Melanocyte of skin (primary cell): ENCODE results near the gene NTN4. TPM values are rescaled to one million over a fixed set of nuclear protein-coding genes. Genes with fewer than 3 reads are reported as not detected.

ENCODE experiments used
- small RNA-seq, 2 donors: library from RNA; depleted of rRNA; stranded (forward); fragments of <200 nt; gene quantifications; one replicate each; pipeline ENCODE3, GENCODE V24; 2012
- total RNA-seq, 2 donors: library from RNA; depleted of rRNA; stranded (reverse); fragments of >200 nt; gene quantifications; 2 replicates each; pipeline ENCODE4 v1.2.3, GENCODE V29; 2012

The NTN4 gene
- under 1 TPM; 0.33 to 0.34 TPM for total RNA-seq

DNA sequence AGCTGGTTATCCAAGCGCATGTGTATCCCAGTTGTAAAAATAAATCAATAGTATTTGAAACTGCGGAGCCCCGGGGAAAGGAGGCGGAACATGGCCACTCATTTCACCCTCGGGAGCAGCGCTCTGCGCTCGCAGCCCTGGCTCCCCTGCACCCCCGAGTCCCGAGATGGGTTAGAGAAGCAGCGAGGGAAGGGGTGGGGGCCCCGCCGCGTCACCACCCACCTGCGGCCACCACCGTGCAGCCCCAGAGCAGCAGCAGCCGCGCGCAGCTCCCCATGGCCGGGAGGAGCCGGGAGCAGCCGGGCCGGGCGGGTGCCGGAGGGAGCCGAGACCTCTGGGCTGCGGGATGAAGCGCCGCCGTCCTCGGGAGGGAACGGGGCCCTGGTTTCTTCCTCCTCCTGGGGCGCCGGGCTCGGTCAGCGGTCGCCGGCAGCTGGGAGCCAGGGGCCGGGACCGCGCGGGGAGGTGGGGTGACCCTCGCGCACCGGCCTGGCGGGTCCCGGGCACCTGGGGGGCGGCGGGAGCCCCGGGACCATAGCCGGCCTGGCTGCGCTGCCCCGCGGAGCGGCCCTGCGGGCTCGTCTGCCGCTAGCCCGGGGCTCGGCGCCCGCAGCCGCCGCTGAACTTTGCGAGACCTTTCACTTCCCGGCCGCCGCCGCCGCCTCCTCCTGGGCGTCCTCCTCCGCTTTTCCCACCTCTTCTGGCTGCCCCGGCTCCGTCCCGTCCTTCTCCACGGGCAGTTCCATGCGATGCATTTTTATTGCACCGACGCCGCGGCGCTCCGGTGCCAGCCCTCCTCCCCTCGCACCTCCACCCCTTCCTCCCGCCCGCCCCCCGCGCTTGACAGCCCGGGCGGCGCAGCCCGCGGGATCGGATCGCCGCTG lies at the start of gene NTN4:
NTN4 (minus strand) TSS at position 732 of the 884 bp plus-strand sequence; CDS start at position 277, 455 bp downstream.

Small RNA genes lying within 50 kb of the gene (small RNA-seq; reads per million reads assigned to genes)
- 0 reads per million in 2 donors for gene RF00019
- gene RNU6-247P, result 0 reads per million in 2 donors

Other genes with a start within 250 kb of the NTN4 start
- under 1 TPM; 0.33 to 0.34 TPM for gene USP44, start 239.3 kb downstream of the NTN4 start, total RNA-seq
- 10 to 100 TPM in 1 of 2 donors, 1 to 10 TPM in 1; 5.2 to 14.3 TPM for gene SNRPF, start 68.2 kb upstream of the NTN4 start, total RNA-seq
- gene CCDC38, start 151.8 kb upstream of the NTN4 start, total RNA-seq, result under 1 TPM; under 0.01 TPM
- gene AMDHD1, start 152.6 kb upstream of the NTN4 start, total RNA-seq, result 1 to 10 TPM in 1 of 2 donors, under 1 TPM in 1; 0.33 to 1.0 TPM
- under 1 TPM; under 0.01 to 0.34 TPM for gene HAL, start 205.6 kb upstream of the NTN4 start, total RNA-seq
- 10 to 100 TPM; 54.0 to 65.6 TPM for gene LTA4H, start 244.8 kb upstream of the NTN4 start, total RNA-seq